Stromal cell of bone marrow (primary cell): ENCODE results near the gene PRKCA.
"Not testable (repeated sequence)": the region's sequence is repeated elsewhere in the genome, so short reads cannot be mapped to it uniquely, and the experiment has no call there.

Experiments
- DNase-seq: peaks from one replicate; pipeline ENCODE4 v3.0.0-alpha.2; 2012; ENCODE audit warnings: low read depth

PRKCA gene

DNA sequence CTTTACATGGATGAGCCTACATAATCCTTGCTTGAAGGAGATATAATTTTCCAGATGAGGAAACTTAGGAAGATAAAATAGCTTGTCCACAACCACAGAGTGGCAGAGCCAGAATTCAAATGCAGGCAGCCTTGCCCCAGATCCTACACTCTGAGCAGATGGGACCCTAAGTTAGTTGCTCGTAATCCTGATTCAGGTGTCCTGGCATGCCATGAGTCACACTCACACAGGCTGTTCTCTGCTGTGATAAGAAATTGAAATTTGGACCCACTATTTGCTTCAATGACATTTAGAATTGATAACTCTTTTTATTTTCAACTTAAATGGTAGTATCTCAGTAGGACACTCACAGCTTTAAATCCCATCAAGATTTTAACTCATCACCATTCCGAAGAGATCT lies 381.8 kb downstream of the PRKCA start:
- no peak for DNase-seq

DNA sequence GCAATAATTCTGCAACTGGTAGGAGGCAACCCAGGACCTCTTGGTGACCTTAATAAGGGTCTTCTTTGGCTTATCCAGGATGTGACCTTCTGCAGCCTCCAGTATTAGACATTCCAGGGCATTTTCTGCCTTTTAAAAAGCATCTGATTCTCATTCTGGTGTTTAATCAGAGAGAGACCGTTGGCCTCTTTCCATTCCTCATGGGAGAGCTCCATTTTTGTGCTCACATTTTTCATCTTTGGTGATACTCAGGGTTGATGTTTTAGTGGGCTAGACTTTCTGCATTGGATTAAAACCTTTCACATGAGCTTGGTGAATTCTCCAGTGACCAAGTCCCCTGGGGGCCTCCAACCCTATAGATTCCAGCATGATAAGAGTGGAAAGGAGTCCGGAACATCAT lies 382.3 kb downstream of the PRKCA start:
- no peak for DNase-seq

DNA sequence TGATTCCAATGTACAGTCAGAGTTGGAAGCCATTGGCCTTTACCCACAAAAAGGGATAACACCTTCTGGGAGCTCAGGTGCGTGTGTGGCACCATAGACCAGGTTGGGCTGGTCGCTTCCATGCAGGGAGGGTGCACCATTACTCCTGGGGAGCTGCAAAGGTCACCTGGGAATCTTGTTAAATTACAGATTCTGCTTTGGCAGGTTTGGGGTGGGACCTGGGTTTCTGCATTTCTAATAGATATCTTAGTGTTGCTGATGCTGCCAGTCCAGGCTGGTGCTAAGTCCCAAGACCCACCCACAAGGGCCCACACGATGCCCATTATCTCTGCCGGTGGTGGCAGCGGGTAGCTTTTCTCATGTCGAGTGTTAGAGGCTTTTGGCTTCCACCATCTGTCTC lies 384.2 kb downstream of the PRKCA start:
- DNase-seq, result no peak

DNA sequence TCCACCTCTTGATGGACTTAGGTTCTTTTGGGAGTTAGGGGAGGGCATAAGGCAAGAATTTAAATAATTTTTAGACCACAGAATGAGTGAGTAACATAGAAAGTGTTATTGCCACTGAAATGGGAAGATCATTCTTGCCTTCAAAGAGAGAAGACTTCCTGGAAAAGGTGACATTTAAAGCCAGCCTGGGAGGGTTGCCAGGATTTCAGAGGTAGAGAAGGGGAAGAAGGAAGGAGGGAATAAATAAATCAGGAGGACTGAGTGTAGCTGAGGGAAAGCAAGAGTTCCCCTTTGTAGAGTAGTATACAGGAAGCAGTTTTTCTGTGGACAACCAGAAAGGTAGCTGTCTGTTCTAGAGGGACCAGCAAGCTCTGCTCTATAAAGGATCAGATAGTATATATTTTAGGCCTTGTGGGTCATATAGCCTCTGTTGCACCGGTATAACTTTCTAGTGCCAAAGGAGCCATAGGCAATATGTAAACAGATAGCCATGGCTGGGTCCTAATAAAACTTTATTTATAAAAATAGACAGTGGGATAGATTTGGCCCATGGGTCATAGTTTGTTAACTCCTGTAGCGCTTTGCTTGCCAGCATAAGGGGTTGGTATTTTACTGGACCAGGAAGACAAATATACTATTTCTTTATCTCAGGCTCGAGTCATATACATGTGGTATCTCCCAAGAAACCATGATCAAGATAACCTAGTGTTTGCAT lies 385.3 kb downstream of the PRKCA start:
- DNase-seq, result no peak

DNA sequence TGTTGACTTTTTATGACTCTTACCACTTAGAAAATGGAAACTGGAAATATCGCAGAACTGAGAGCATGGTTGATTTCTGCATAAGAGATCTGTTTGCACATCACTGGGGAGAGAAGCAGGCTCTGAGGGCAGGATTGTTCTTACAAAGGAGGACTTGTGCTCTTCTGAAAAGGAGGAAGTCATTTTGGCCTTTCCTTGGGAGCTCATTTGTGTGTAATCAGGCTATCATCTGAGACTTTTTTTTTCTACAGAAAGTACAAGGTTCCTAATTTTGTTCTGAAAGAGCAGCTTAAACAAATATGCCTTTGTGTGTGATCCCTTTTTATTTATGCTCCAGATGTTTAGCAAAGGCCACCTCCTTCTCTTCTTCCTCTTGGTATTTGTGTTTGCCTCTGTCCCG lies 386.8 kb downstream of the PRKCA start:
- DNase-seq, result no peak

DNA sequence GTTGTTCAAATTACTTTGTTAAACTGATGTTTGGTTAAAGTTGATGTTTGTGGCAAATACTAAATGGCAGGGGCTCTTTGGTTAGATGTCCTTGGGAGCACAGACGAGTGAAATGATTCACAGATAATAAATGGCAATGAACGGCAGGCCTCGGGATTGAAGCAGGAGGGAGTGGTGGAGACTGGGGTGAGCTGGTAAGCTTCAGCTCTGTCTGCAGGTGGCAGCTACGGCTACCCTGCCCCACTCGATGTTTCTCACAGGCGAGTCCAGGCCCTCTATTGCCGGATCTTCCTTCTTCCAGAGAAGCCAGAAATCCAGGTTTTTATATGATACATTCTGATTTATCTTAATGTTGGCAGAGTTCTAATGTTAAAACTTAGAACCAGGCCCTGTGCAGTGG lies 387.8 kb downstream of the PRKCA start:
- no peak for DNase-seq

DNA sequence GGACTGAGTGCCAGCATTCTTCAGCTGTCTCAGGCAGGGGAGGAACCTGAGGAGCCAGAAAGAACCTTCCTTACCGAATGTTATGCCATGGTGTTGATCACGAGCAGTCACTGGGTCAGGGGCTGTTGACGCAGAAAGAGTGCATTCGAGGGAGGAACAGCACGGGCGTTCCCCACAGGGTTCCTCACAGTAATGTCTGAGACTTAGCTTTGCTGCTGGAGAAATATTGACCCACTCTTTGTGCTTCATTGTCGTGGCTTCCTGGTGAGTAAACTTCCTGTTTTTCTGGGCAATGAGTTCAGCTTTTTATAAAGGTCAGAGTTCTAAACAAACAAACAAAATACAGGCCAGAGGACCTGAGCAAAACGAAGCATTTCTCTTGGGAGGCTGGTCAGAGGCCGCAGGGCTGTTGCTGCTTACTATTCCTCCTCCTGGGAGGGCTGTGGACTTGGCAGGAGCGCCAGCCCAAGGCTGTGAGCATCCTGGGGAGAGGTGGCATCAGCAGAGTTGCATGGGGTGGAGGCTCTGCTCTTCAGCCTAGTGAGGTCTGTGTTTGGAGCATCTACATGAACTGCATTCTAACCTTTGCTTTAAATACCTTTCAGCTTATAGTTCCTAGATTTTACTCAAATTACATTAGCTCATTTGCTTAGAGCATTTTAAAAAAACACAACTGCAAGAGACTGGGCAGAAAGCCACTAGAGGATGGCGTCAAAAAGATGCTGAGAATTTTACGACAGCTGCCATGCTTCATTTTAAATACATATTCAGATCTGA lies 389.4 kb downstream of the PRKCA start:
- peak; percentile 36 for DNase-seq

DNA sequence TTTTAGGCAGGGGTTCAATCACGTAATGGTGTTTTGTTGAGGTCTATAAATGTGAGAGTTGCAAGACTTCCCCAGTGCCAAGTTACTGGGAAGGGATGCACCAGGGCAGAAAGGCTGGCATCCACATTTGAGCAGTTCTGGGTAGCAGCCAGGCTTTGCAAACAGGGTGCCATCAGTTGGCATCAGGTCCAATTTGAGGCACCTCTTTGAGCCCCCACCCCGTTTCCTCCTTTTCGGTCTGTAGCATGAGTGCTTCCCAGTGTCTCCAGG lies 389.9 kb downstream of the PRKCA start:
- no peak for DNase-seq

DNA sequence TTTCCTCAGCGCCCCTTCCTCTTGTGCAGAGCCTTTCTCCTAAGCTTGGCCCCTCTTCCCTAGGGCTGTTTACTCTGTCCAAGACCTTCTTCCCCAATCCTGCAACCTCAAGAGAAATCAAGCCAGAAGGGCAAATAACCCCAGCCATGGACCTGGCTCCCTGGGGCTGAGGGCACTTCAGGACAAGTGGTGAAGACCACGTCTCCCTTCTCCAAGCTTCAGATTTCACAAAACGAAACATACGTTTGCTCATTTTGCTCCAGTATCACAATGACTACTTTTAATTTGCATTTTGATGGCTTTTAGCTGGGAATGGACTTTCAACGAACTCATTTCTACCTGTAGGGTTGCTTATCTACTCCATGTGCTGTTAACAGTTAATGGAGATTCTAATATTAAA lies 392.7 kb downstream of the PRKCA start:
- DNase-seq, result no peak

DNA sequence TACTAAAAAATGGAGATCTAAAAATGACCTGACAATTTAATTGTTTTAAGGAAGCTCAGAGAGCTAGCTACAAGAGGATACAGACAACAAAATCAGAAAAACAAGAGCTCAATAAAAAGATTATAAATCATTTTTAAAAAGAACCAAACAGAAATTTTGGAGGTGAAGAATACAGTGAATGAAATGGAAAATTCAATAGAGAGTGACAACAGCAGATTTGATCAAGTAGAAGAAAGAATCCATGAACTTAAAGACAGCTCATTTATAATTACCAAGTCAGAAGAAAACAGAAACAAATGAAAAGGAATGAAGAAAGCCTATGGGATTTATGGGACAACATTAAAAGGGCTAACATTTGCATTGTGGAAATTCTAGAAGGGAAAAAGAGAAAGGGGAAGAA lies 395.9 kb downstream of the PRKCA start:
- DNase-seq, result no peak

DNA sequence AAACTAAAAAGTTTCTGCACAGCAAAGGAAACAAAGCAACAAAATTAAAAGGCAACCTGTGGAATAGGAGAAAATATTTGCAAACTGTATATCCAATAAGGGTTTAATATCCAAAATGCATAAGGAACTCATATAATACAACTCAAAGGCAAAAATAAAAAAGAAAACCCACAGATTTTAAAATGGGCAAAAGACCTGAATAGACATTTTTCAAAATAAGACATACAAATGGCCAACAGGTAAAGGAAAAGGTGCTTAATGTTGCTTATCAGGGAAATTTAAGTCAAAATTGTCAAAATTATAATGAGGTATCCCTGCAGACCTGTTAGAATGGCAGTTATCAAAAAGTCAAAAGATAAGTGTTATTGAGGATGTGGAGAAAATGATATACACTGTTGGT lies 399.0 kb downstream of the PRKCA start:
- no peak for DNase-seq

DNA sequence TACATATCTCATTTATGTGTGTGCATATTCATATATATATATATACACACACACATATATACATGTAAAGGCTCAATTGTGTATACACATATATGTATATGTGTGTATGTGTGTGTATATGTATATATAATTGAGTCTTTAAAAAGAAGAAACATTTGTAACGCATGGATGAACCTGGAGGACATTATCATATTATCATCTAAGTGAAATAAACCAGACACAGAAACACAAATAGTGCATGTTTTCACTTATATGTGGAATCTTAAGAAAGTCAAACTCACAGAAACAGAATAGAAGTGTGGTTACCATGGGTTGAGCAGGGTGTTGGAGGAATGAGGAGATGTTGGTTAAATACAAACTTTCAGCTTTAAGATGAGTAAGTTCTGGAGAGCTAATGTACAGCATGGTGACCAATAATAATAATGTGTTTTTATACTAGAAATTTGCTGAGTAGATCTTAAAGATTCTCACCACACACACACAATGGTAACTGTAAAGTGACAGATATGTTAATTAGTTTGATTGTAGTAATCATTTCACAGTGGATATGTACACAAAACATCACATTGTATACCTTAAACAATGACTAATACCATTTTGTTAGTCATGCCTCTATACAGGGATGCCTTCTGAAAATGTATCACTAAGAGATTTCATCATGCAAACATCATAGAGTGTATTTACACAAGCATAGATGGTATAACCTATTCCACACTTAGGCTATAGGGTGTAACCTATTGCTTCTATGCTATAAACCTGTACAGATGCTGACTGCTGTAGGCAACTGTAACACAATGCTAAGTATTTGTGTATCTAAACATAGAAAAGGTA lies 399.9 kb downstream of the PRKCA start:
- no peak for DNase-seq

DNA sequence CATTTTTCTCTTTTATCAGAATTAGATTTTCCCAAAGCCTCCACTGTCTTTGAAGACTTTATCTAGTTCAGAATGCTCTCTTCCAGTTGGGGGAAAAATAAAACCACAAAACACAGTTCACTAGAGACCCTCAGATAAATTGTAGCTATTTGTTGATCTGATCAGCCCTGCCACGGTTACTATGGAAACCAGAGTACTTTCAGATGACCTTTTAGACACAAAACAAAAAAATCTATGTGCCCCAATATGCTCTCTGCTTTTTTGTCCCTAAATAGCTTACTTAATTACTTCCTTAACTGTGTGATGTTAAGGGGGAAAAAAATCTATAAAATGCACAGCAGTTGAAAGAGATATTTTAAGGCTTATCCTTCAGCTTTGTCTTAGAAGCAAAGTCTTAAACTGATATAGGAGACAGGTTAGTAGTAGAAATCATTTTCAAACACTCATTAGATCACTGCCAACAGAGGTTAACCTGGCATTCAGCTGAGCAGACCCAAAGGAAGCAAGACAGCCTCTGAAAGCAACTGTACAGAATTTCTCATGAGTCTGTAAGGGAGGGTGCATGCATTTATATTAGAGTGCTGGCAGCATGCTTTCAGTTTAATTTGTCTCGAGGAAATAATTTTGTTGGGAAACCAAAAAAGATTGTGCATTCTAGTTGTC lies 402.6 kb downstream of the PRKCA start:
- DNase-seq, result no peak

DNA sequence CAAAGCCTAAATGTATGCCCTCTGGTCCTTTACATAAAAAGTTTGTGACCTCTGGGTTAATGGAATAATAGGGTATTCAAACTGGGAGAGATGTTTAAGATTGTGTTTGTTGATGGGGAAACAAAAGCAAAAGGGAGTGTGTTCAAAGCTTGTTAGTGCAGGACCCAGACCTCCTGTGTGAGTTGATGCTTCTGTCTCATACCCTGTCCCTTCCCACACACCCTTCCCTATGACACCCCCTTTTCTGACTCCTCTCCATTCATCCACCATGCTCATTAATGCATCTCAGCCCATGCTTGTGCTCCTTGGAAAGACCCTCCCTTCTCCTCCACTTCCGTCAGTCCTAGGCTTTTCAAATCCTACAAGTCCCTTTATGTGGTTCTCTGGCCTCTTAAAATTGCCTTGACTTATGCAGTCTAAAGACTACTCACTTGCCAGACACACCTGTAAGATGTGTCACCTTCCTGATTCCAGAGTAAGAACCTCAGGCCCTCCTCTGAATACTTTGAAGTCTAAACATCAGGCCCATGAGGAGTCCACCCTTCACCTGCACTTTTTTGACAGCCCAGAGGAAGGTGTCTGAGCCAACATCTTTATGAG lies 404.5 kb downstream of the PRKCA start:
- DNase-seq, result no peak

DNA sequence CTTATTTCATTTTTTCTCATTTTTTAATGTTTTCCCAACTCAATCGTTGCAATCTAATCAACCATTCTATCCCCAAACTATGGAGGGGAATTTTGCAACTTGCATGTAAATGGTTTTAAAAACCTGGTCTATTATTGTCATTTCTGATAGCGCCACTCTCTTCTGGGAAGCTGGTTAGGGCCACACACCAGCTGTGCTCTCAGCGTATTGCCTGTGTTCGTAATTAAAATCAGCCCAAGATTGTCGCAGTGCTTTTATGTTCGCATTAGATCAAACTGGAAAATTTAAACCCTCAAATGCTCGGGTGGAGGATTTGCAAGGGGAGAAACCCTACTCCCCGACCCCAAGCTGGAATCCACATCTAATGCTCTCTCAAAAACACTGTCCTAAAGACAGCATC lies 409.0 kb downstream of the PRKCA start:
- DNase-seq, result no peak

DNA sequence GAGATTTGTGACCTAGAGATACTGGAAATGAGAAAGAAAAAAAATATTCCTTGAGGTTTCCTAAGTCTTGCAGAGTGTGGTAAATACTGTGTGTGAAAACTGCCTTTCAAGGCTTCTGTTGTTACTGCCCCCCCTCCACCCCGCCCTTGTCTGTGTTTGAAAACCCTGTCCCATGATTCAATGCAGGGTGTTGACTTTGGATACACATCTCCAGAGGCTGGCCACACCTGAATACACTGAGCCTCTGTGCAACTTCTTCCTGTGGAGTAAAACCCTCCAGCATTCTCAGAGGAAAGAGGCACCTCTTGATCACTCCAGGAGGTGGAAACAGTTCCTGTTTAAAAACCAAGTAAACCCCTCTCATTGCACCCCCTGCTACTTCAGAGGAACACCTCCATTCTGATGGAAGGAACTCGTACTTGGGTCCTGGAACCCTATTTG lies 409.5 kb downstream of the PRKCA start:
- no peak for DNase-seq

DNA sequence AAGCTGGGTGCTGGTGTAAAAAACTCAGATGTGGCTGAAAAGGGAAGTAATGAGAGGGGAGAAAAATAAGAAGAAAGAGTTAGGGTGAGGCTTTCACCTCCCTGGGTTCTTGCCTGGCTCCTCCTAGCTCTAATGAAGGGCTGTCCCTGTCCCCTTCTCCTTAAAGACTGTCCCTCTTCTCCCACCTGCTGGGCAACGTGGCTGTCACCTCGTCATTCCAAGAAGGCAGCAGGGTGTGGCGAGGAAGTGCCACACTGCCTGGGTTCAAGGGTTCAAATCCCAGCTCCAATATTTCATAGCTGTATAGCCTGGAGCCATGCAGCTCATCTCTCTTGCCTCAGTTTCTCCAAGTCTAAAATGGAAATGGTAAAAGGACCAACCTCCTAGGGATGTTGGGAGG lies 410.0 kb downstream of the PRKCA start:
- DNase-seq, result no peak

DNA sequence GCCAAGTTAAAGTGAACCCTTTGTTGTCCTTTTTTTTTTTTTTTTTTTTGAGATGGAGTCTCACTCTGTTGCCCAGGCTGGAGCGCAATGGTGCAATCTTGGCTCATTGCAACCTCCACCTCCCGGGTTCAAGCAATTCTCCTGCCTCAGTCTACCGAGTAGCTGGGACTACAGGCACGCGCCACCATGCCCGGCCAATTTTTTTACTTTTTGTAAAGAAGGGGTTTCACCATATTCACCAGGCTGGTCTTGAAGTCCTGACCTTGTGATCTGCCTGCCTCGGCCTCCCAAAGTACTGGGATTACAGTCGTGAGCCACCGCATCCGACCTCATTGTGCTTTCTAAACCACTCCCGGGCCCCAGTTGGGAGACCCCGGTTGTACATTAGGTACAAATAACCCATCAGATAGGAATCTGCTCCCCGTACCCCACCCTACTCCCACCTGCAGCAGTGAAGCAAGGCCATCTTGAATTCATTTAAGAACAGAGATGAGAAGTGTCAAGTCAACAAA lies 410.7 kb downstream of the PRKCA start:
- DNase-seq, result not testable (repeated sequence)

DNA sequence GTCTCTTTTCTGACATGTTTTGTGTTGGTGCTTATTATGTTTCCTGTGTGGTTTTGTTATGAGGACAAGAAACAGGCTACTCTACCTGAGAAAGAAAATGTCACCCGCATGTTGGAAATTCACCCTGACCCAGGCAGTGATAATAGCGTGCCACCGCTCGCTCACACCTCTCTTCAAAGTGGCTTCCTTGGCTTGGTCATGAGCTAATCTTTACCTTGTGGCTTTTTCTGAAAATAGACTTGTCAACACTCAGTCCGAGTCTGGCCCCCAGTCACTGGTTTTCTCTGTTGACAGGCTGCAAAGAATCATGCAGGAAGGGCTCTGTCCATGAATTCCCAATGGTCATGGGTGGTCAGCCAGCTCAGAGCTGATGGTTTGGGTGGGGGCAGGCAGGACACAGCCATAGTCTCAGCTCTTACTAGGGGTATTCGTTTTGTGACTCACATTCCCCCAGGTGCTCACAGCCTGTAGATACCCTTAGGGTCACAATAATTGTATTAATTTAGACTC lies 411.2 kb downstream of the PRKCA start:
- DNase-seq, result no peak

DNA sequence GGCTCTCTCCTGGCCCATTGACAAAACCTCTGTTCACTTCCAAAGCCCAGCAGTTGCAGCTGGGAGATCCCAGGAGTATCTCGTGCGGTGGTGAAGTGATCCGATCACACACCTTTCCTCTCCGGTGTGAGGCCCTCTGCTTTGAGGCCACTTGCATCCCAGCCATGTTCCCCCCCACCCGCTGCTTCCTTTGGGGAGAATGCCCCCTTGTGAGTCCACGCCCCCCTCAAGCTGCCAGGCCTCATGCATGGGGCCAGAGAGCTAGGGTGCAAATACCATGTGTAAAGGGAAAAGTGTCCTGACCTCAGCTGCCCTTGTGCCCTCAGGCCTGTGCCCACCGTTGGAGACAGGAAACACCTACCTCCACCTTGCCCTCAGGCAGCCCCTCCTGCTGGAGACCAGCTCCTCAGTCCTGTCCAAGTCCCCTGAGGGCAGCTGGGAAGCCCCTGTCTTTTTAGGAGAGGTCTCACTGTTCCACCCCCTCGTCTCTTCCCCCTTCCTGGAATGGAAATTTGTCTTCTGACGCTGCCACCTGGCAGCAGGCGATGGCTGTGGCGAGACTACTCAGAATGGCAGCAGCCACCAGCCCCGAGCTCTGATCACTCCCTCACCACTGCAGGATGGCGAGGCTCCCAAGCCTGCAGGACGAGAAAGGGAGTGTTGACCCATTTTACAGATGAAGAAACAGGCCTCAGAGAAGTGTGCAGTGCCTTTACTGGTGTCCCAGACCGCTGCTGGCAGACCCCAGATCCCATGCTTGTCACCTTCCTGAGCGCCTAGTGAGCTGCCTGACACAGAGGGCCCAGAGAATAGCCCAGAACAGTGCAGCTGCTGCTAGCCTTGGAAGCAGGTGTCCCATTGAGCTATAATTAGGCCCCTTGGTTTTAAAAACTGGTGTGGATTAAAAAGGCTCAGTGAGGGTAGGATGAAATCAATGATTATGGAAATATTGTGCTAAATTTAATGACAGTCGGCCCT lies 411.9 kb downstream of the PRKCA start:
- DNase-seq, result no peak
